Muscle of leg (tissue), 11 donors: ENCODE data around the gene GPR89A. TPM values are rescaled to one million over a fixed set of nuclear protein-coding genes. Genes with fewer than 3 reads are reported as not detected.
"Not testable (repeated sequence)": the region's sequence is repeated elsewhere in the genome, so short reads cannot be mapped to it uniquely, and the experiment has no call there.

Experiments
- DNase-seq: peaks from one replicate; pipeline ENCODE4 v3.0.0; 2013
- H3K27ac ChIP-seq: one replicate; pipeline ENCODE4 v1.5.1; 2013; ENCODE audit warnings: mild to moderate bottlenecking, low read length, control low read depth
- H3K27me3 ChIP-seq: one replicate; pipeline ENCODE4 v1.6.1; 2013; ENCODE audit warnings: low read length; ENCODE audit not compliant: control insufficient read depth, insufficient read depth
- H3K36me3 ChIP-seq: one replicate; pipeline ENCODE4 v1.6.1; 2013; ENCODE audit warnings: low read length; ENCODE audit not compliant: control insufficient read depth, insufficient read depth
- H3K4me1 ChIP-seq: one replicate; pipeline ENCODE4 v1.6.1; 2013; ENCODE audit warnings: low read length; ENCODE audit not compliant: control insufficient read depth, insufficient read depth
- H3K4me3 ChIP-seq: one replicate; pipeline ENCODE4 v1.5.1; 2013; ENCODE audit warnings: low read length, control low read depth
- H3K9me3 ChIP-seq: replicated peaks from 2 replicates; pipeline ENCODE4 v1.6.1; 2013; ENCODE audit warnings: low read depth, low read length; ENCODE audit not compliant: control insufficient read depth
- WGBS: methylation state at CpG from one replicate; pipeline ENCODE4 v1.1.5; 2013; ENCODE audit warnings: missing lambda C conversion rate; ENCODE audit not compliant: insufficient coverage; 5-methylcytosine and 5-hydroxymethylcytosine counted together
- polyA plus RNA-seq, 8 donors: library from polyadenylated mRNA; unstranded; fragments of 120-200 nt; gene quantifications; one replicate each; pipeline versions ENCODE4 v1.2.1 to v1.2.3, GENCODE V29; 2013; ENCODE audit warnings: inconsistent platforms in 1 of 8, low replicate concordance in 1 of 8; ENCODE audit not compliant: insufficient read length in 8 of 8, insufficient read depth in 1 of 8
- total RNA-seq: library from RNA; stranded (reverse); fragments of 120-200 nt; gene quantifications from one replicate; pipeline ENCODE4 v1.2.4, GENCODE V29; 2013

The GPR89A gene
- total and polyA plus RNA-seq, 9 donors, result 8.5 to 16.9 (median 13.7) TPM

- not testable (repeated sequence) for H3K9me3 ChIP-seq, H3K4me1 ChIP-seq, H3K4me3 ChIP-seq, H3K27ac ChIP-seq, H3K36me3 ChIP-seq, DNase-seq, H3K27me3 ChIP-seq
- WGBS, result no CpG with 5 or more reads among the region's 11 CpGs
These were observed 499 bp upstream of the GPR89A start for GRCh38 chr1:145607289-145607688.

- H3K27ac ChIP-seq, H3K27me3 ChIP-seq, DNase-seq, H3K4me1 ChIP-seq, H3K36me3 ChIP-seq, H3K4me3 ChIP-seq, H3K9me3 ChIP-seq: not testable (repeated sequence)
- WGBS, result no CpG with 5 or more reads among the region's 2 CpGs
These were observed 3.0 kb downstream of the GPR89A start for GRCh38 chr1:145610744-145611143.

- H3K4me1 ChIP-seq, DNase-seq, H3K27me3 ChIP-seq, H3K9me3 ChIP-seq, H3K4me3 ChIP-seq, H3K36me3 ChIP-seq, H3K27ac ChIP-seq: not testable (repeated sequence)
- WGBS, result no CpG with 5 or more reads among the region's 1 CpG
These were observed 12.3 kb downstream of the GPR89A start for GRCh38 chr1:145620073-145620472.

- H3K27me3 ChIP-seq, H3K9me3 ChIP-seq, H3K27ac ChIP-seq, H3K36me3 ChIP-seq, DNase-seq, H3K4me3 ChIP-seq, H3K4me1 ChIP-seq: not testable (repeated sequence)
- WGBS, result no CpG with 5 or more reads among the region's 1 CpG
These were observed 14.4 kb downstream of the GPR89A start for GRCh38 chr1:145622177-145622576.

GRCh38 chr1:145636237-145636636, 28.4 kb downstream of the GPR89A start:
- H3K27ac ChIP-seq, DNase-seq, H3K36me3 ChIP-seq, H3K4me1 ChIP-seq, H3K4me3 ChIP-seq, H3K27me3 ChIP-seq, H3K9me3 ChIP-seq: not testable (repeated sequence)
- no CpG with 5 or more reads among the region's 1 CpG for WGBS

GRCh38 chr1:145641886-145642285, 34.1 kb downstream of the GPR89A start:
- not testable (repeated sequence) for H3K27me3 ChIP-seq, DNase-seq, H3K9me3 ChIP-seq, H3K4me3 ChIP-seq, H3K27ac ChIP-seq, H3K36me3 ChIP-seq, H3K4me1 ChIP-seq
- no CpG with 5 or more reads among the region's 2 CpGs for WGBS

GRCh38 chr1:145643990-145644389, 36.2 kb downstream of the GPR89A start:
- H3K4me3 ChIP-seq, H3K36me3 ChIP-seq, H3K9me3 ChIP-seq, DNase-seq, H3K27me3 ChIP-seq, H3K27ac ChIP-seq, H3K4me1 ChIP-seq: not testable (repeated sequence)
- WGBS, result no CpG with 5 or more reads among the region's 1 CpG

GRCh38 chr1:145656245-145656943, 48.6 kb downstream of the GPR89A start:
- H3K4me1 ChIP-seq, DNase-seq, H3K27me3 ChIP-seq, H3K9me3 ChIP-seq, H3K27ac ChIP-seq, H3K36me3 ChIP-seq, H3K4me3 ChIP-seq: not testable (repeated sequence)
- no CpG with 5 or more reads among the region's 7 CpGs for WGBS

- not testable (repeated sequence) for H3K9me3 ChIP-seq, H3K36me3 ChIP-seq, DNase-seq, H3K4me3 ChIP-seq, H3K4me1 ChIP-seq, H3K27me3 ChIP-seq, H3K27ac ChIP-seq
- whole genome bisulfite sequencing, result no CpG with 5 or more reads among the region's 2 CpGs
These were observed 54.7 kb downstream of the GPR89A start for GRCh38 chr1:145662502-145662901.

GRCh38 chr1:145665015-145665414, 57.2 kb downstream of the GPR89A start:
- no CpG with 5 or more reads among the region's 4 CpGs for WGBS
- not testable (repeated sequence) for H3K9me3 ChIP-seq, DNase-seq, H3K4me1 ChIP-seq, H3K36me3 ChIP-seq, H3K4me3 ChIP-seq, H3K27me3 ChIP-seq, H3K27ac ChIP-seq
